ENCODE results near the gene SOX6.

GRCh38 chr11:16171882-16172281 lies 184.5 kb downstream of the SOX6 start:
- TF ChIP-seq CTCF (IDR thresholded peaks at IDR 0.05; ENCODE audit: low read length): no peak
- TF ChIP-seq EZH2 (IDR thresholded peaks at IDR 0.05; ENCODE audit: borderline replicate concordance, low read length): no peak
